HCT116 (cell line): ENCODE data around the gene TREM1.

ENCODE experiments used
- CEBPB ChIP-seq: IDR thresholded peaks from 2 replicates; pipeline ENCODE4 v1.6.1; 2012; ENCODE audit warnings: low read depth
- EGR1 ChIP-seq: IDR thresholded peaks from 2 replicates; pipeline ENCODE4 v1.6.1; 2012; ENCODE audit warnings: low read depth
- EZH2 ChIP-seq: fragments of 200-600 bp; sonication (generic); IDR thresholded peaks from 2 replicates; pipeline ENCODE4 v1.6.1; 2017; ENCODE audit warnings: antibody characterized with exemption, mixed run types
- MAX ChIP-seq: IDR thresholded peaks from 2 replicates; pipeline ENCODE4 v1.6.1; 2012
- POLR2A ChIP-seq: IDR thresholded peaks from 2 replicates; pipeline ENCODE4 v1.7.0; 2011; ENCODE audit warnings: borderline replicate concordance; ENCODE audit not compliant: insufficient read depth, insufficient read length; ENCODE audit errors: extremely low read depth
- POLR2AphosphoS5 ChIP-seq: IDR thresholded peaks from 2 replicates; pipeline ENCODE4 v1.6.1; 2011; ENCODE audit warnings: mild to moderate bottlenecking, low read depth, low read length, moderate library complexity
- RAD21 ChIP-seq: IDR thresholded peaks from 2 replicates; pipeline ENCODE4 v1.6.1; 2012; ENCODE audit warnings: low read depth, mild to moderate bottlenecking
- SIN3A ChIP-seq: IDR thresholded peaks from 2 replicates; pipeline ENCODE4 v1.6.1; 2012; ENCODE audit warnings: low read depth
- SRF ChIP-seq: IDR thresholded peaks from 2 replicates; pipeline ENCODE4 v1.6.1; 2012; ENCODE audit warnings: low read depth
- YY1 ChIP-seq: IDR thresholded peaks from 2 replicates; pipeline ENCODE4 v1.6.1; 2011; ENCODE audit warnings: low read length, low read depth, moderate library complexity, mild to moderate bottlenecking; ENCODE audit not compliant: insufficient replicate concordance; ENCODE audit errors: extremely low read depth
- ZBTB33 ChIP-seq: IDR thresholded peaks from 2 replicates; pipeline ENCODE4 v1.6.1; 2011; ENCODE audit warnings: mild to moderate bottlenecking, low read length, moderate library complexity; ENCODE audit not compliant: insufficient replicate concordance; ENCODE audit errors: extremely low read depth
- ZNF274 ChIP-seq: fragments of 200-500 bp; sonication (Bioruptor generic); IDR thresholded peaks from 2 replicates; pipeline ENCODE4 v1.6.1; 2014; ENCODE audit warnings: mild to moderate bottlenecking, low read depth, low read length, inconsistent platforms
- TF ChIP-seq, protein P1 (sequence below), 3 experiments: fragments of 200-600 bp in 1 of 3; sonication (generic) in 1 of 3; IDR thresholded peaks in 2 of 3; conservative IDR thresholded peaks in 1 of 3; 2 replicates each; pipeline ENCODE4 v1.5.1; 2012 to 2017; ENCODE audit warnings: low read depth in 2 of 3, low read length in 2 of 3, antibody characterized with exemption in 1 of 3, borderline replicate concordance in 1 of 3, control low read depth in 1 of 3, mild to moderate bottlenecking in 1 of 3, mixed read lengths in 1 of 3, mixed run types in 1 of 3, moderate library complexity in 1 of 3; ENCODE audit not compliant: insufficient read depth in 1 of 3
- TF ChIP-seq, protein P2 (sequence below): IDR thresholded peaks from 2 replicates; pipeline ENCODE4 v1.6.1; 2012; ENCODE audit warnings: low read depth

- TF ChIP-seq, protein P1, sequence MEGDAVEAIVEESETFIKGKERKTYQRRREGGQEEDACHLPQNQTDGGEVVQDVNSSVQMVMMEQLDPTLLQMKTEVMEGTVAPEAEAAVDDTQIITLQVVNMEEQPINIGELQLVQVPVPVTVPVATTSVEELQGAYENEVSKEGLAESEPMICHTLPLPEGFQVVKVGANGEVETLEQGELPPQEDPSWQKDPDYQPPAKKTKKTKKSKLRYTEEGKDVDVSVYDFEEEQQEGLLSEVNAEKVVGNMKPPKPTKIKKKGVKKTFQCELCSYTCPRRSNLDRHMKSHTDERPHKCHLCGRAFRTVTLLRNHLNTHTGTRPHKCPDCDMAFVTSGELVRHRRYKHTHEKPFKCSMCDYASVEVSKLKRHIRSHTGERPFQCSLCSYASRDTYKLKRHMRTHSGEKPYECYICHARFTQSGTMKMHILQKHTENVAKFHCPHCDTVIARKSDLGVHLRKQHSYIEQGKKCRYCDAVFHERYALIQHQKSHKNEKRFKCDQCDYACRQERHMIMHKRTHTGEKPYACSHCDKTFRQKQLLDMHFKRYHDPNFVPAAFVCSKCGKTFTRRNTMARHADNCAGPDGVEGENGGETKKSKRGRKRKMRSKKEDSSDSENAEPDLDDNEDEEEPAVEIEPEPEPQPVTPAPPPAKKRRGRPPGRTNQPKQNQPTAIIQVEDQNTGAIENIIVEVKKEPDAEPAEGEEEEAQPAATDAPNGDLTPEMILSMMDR (IDR thresholded peaks at IDR 0.05 in 2 of 3, conservative IDR thresholded peaks at IDR 0.05 in 1 of 3; ENCODE audit: borderline replicate concordance in 1 of 3, insufficient read depth in 1 of 3, low read depth in 2 of 3, low read length in 2 of 3) = no peak
- TF ChIP-seq SRF (no peak), POLR2AphosphoS5 (no peak), RAD21 (no peak), MAX (no peak), ZBTB33 (no peak), EGR1 (no peak), SIN3A (no peak), YY1 (no peak), ZNF274 (no peak), EZH2 (no peak), CEBPB (no peak), POLR2A (no peak)
- TF ChIP-seq, protein P2, sequence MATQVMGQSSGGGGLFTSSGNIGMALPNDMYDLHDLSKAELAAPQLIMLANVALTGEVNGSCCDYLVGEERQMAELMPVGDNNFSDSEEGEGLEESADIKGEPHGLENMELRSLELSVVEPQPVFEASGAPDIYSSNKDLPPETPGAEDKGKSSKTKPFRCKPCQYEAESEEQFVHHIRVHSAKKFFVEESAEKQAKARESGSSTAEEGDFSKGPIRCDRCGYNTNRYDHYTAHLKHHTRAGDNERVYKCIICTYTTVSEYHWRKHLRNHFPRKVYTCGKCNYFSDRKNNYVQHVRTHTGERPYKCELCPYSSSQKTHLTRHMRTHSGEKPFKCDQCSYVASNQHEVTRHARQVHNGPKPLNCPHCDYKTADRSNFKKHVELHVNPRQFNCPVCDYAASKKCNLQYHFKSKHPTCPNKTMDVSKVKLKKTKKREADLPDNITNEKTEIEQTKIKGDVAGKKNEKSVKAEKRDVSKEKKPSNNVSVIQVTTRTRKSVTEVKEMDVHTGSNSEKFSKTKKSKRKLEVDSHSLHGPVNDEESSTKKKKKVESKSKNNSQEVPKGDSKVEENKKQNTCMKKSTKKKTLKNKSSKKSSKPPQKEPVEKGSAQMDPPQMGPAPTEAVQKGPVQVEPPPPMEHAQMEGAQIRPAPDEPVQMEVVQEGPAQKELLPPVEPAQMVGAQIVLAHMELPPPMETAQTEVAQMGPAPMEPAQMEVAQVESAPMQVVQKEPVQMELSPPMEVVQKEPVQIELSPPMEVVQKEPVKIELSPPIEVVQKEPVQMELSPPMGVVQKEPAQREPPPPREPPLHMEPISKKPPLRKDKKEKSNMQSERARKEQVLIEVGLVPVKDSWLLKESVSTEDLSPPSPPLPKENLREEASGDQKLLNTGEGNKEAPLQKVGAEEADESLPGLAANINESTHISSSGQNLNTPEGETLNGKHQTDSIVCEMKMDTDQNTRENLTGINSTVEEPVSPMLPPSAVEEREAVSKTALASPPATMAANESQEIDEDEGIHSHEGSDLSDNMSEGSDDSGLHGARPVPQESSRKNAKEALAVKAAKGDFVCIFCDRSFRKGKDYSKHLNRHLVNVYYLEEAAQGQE = no peak
Observed at GRCh38 chr6:41269716-41270115, 16.8 kb downstream of the TREM1 start.
